Stimulated activated CD8-positive, alpha-beta memory T cell treated with anti-CD3 and anti-CD28 coated beads, Interleukin-4, amount 100 ng/mL, for 24 hours (primary cell): Measurements from ENCODE around the gene ANKRD35.
"Not testable (repeated sequence)": the region's sequence is repeated elsewhere in the genome, so short reads cannot be mapped to it uniquely, and the experiment has no call there.

Source experiments
- DNase-seq: peaks from one replicate; pipeline ENCODE4 v3.0.0-alpha.2; 2020; ENCODE audit warnings: low read depth

The ANKRD35 gene, protein sequence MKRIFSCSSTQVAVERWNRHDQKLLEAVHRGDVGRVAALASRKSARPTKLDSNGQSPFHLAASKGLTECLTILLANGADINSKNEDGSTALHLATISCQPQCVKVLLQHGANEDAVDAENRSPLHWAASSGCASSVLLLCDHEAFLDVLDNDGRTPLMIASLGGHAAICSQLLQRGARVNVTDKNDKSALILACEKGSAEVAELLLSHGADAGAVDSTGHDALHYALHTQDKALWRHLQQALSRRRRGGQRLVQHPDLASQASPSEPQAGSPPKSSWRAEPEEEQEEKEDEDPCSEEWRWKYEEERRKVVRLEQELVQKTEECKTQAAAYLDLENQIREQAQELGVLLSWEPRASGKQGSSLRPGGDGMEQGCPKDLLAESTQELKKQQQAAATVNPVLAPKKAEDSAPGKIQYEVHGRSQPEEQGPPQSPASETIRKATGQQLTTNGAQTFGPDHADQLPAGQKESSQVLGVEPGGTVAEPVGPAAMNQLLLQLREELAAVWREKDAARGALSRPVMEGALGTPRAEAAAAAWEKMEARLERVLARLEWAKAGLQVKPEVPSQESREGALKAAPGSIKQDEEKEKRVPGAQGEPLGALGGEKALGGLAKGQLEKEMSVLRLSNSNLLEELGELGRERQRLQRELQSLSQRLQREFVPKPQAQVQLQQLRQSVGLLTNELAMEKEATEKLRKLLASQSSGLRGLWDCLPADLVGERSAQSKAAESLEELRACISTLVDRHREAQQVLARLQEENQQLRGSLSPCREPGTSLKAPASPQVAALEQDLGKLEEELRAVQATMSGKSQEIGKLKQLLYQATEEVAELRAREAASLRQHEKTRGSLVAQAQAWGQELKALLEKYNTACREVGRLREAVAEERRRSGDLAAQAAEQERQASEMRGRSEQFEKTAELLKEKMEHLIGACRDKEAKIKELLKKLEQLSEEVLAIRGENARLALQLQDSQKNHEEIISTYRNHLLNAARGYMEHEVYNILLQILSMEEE

DNA sequence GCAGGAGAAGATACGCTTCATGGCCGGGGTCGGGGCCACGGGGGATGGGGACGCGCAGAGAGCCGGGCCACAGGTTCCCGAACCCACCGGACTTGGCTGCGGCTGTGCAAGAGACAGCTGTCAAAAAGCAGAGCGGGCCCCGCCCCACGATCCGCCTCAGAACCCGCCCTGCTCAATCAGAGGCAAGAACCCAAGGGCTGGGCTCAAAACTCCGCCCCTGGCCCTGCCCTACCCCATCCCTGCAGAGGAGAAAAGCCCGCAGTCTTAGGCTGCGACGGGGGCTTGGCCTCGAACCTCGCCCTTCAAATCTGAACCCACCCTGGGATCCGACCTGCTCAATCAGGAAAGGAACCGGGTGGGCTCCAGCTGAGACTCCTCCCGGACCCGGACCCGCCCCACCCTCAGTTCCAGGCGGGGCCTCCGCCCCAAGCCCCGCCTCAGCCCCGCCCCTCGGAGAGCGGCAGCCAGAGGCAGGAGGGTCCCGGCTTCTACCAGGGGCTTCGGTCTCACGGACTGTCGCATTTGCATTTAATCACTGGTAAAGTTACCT is at the start of gene ANKRD35:
Gene ANKRD35 (minus strand): TSS at position 129 of the 550 bp plus-strand sequence. CDS start 108 bp downstream, at position 21.
- DNase-seq: peak; percentile 85

DNA sequence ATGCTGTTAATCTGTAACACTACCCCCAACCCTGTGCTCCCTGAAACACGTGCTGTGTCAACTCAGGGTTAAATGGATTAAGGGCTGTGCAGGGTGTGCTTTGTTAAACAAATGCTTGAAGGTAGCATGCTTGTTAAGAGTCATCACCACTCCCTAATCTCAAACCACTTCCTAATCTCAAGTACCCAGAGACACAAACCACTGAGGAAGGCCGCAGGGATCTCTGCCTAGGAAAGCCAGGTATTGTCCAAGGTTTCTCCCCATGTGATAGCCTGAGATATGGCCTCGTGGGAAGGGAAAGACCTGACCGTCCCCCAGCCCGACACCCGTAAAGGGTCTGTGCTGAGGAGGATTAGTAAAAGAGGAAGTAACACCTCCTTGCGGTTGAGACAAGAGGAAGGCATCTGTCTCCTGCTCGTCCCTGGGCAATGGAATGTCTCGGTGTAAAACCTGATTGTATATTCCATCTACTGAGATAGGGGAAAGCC is 46.9 kb upstream of the ANKRD35 start:
- DNase-seq: not testable (repeated sequence)

DNA sequence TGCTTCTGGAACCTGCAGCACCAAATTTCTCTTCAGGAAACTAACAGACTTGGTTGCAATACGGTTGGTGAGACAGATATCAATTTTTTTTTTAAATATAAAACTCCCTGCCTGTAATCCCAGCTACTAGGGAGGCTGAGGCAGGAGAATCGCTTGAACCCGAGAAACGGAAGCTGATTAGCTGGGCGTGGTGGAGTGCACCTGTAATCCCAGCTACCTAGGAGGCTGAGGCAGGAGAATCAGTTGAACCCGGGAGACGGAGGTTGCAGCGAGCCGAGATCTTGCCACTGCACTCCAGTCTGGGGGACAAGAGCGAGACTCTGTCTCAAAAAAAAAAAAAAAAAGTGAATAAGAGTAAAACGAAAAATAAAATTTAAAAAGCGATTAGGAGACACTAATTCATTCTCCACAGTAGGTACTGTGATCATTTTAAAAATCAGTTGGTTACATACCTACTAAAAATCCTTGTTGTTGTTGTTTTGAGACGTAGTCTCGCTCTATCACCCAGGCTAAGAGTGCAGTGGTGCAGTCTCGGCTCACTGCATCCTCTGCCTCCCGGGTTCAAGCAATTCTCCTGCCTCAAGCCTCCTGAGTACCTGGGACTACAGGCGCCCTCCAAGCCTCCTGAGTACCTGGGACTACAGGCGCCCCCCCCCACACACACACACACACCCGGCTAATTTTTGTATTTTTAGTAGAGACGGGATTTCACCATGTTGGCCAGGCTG is 42.4 kb upstream of the ANKRD35 start:
- DNase-seq: no peak

DNA sequence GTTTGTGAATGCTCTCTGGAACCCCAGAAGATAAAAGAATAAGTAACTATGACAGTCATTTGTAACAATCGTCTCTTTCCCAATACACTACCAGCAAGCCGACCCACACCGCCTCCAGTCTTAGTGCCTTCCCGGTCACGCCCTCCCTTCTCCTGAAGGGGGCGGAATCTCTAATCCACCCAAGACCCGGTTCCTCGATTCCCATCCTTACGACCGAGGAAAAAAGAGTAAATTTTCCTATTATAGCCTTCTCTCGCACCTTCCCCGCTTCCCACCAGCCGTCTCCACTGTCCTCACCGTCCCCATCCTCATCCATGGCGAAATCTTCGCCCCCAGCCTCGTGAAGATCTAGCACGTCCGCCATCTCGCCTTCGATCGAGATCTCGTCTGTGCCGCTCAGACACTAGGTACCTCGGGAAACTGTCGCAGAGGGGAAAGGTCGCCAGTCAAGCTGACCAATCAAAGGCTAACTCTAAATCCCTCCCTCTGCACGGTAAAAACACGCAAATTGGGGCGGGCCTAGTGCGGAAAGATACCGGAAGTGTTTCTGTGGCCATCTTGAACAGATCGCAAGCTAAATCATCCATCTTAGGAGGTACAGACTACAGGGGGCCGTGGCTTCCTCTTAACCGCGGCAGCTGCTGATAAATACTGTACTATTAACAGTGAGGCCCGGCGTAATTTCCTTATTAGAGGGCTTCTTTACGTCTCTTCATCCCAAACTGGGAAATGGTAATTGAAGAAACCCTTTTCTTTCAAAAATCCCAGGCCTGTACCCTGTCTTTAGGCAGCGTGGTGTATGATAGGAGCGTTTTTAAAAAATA is 41.6 kb upstream of the ANKRD35 start, which contains the start of gene RBM8A:
Gene RBM8A (minus strand): TSS at position 422 of the 824 bp plus-strand sequence. CDS start 58 bp downstream, at position 364.
- DNase-seq: peak; percentile 84

DNA sequence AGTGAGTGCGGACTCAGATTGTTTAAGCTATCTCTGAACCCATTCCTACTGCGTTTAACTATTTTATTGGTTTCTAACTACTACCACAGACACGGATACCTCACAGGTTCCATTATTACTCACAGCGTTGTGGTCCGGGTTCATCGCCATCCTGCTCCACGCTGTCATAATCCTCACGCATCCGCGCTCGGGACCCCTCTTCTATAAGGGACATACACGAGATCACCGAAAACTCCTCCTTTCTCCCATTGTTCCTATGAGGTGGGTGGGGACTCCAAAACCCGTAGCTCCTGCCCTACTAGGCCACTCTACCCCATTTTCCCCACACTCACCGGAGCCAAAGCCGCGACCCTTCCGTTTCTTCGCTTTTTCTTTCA is 41.0 kb upstream of the ANKRD35 start:
- peak; percentile 25 for DNase-seq

DNA sequence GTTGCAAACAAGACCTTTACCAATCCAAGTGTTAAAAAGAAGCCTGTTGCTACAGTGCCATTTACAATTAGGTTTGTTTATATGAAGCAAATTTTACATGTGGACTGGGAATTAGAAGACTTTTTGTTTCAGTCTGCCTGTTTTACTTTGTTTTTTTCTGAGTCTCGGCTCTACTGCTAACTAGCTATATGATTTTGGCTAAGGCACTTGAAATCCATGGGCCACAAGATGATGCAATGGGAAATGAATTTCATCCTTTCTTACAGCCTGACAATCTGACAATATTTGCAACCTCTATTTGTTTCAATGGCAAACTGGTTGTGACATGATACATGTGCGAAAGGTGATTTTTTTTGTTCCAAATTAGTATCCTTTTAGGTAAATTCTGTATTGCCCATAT is 36.6 kb upstream of the ANKRD35 start:
- DNase-seq: no peak

DNA sequence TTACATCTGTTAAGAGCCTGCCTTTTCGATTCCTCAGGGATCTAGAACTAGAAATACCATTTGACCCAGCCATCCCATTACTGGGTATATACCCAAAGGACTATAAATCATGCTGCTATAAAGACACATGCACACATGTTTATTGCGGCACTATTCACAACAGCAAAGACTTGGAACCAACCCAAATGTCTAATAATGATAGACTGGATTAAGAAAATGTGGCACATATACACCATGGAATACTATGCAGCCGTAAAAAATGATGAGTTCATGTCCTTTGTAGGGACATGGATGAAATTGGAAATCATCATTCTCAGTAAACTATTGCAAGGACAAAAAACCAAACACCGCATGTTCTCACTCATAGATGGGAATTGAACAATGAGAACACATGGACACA is 34.6 kb upstream of the ANKRD35 start:
- DNase-seq: not testable (repeated sequence)

DNA sequence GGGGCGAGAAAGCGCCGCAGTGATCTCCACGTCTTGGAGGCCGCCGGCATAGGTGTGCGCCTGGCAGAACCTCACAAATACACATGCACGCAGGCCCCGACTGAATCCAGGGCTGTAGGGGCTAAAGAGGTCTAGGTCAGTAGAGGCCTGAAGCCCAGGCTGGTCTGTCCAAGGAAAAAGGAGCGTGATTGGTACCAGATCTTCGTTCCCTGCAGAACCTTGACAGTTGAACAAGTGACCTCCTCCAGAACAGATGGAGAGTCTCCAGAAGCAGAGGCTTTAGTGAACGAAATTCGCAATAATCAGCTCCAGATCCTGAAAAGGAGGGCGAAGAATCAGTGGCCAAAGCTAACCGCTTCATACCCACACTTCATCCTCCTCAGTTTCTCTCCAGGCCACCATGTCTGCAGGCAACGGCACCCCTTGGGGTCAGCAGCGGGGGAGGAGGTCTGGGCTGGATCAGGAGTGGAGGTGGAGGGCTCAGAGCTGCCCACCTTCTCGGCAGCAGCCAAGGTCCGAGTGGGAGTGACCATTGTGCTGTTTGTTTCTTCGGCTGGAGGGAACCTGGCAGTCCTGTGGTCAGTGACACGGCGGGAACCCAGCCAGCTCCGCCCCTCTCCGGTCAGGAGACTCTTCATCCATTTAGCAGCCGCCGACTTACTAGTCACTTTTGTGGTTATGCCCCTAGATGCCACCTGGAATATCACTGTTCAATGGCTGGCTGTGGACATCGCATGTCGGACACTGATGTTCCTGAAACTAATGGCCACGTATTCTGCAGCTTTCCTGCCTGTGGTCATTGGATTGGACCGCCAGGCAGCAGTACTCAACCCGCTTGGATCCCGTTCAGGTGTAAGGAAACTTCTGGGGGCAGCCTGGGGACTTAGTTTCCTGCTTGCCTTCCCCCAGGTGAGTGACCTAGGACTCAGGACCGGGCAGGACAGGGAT is 33.6 kb upstream of the ANKRD35 start:
- no peak for DNase-seq

DNA sequence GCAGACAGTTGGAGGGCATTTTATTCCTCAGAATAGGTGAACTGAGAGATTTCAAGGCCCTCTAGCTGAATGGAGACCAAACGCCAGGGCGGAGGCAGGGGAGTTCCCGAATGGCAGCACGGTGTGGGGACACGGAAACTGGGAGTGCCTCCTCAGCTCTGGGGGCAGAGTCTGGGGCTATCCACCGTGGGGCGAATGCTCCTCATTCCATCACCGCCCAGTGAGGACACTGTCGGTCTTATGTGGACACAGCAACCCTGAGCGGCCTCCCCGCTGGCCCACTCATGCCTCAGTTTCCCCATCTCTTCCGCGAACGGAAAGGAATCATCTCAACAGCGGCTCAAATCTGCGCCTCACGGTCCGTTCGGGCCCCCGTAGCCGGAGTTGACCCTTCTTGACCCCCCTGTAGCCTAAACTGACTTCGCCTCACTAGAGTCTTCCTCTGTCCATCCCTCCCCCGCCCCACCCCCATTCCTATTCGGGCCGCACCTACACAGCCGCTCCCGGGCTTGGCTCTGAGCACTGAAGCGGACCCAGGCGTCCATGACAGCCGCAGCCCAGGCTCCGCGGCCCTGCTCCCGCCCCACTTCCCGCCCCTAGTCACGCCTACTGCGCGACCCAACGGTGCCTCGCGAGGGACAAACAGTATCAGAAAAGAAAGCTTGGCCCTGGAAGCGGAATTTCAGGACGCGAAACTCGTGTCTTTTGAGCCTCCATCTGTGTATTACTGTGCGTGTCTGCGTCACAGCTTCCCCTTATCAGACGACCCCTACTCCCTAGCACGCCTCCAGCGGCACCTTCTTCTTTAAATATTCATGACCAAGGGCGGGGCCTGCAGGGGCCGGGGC is 32.7 kb upstream of the ANKRD35 start, which contains the start of gene PEX11B:
Gene PEX11B (minus strand): TSS at position 574 of the 848 bp plus-strand sequence. CDS start 29 bp downstream, at position 545.
- peak; percentile 89 for DNase-seq

DNA sequence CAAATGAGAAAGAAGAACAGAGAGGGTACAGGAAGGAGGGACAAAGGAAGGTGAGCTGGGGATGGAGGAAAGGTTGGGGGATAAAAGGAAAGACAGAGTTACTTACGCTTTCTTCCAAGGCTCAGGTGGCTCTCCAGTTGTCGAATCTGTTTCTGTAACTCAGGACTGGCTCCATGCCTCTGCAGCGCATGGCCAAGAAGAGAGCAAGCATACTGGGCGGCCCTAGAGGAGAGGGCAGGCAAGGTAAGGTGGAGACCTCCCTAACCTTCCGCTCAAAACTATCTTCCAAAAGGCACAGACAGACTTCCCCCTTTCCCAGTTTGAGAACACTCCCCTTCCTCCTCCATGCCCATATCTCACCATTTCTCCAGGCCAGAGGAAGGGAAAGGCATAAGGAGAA is 31.9 kb upstream of the ANKRD35 start:
- DNase-seq: no peak

DNA sequence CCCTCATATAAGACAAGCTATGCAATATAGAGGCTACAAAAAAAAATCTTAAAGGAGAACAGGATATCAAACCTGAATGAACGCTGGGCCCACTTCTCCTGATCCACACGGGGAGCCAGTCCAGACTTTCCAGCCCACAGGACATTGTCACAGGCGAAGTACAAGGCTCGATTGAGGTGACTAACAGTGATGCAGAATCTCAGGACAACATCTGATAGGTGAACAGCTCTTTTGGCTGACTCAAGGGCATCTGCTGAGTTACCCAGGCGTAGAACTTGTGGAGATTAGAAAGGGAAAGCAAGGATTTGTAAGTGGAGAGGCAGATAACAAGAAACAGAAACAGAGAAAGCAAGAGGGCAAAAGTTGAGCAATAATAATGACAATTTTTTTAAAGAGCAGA is 31.1 kb upstream of the ANKRD35 start:
- DNase-seq: no peak

DNA sequence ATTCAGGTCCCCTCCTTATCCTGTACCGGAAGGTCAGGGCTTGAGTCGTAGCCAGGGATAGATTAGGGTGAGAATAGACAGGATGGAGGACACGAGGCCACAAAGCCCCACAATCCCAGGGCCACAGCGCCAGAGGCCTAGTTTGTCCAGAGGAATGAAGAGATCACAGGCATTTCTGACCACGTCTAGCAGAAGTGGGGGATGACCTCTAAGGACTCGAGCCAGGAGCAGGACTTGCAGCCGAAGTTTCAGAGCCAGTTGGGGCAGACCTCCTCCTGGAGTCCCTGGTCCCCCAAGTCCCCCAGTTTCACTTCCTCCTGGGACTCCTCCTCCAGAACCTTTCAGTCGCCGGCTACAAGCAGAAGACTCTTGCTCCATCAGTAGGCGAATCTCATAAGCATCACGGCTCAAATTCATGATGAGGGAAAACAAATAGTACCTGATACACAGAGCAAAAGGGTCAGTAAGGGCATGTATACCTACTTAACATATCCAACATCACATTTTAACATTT is 26.5 kb upstream of the ANKRD35 start:
- no peak for DNase-seq

DNA sequence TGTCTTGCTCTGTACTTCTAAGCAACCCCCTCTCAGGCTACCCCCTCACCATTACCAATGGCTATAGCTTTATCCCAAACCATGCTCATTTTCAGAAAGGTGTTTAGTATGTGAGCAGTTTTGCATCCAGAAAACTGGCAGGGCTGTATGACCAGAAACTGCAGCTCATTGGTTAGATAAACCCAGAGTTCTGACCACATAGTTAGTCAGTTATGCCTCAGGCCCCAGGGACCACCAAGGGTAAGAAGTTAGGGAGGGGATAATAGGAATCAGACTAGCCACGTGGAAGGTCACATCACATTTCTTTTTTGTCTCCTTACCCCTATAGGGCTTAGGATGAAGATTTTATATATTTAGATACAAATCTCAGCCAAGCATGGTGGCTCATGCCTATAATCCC is 23.0 kb upstream of the ANKRD35 start:
- no peak for DNase-seq

DNA sequence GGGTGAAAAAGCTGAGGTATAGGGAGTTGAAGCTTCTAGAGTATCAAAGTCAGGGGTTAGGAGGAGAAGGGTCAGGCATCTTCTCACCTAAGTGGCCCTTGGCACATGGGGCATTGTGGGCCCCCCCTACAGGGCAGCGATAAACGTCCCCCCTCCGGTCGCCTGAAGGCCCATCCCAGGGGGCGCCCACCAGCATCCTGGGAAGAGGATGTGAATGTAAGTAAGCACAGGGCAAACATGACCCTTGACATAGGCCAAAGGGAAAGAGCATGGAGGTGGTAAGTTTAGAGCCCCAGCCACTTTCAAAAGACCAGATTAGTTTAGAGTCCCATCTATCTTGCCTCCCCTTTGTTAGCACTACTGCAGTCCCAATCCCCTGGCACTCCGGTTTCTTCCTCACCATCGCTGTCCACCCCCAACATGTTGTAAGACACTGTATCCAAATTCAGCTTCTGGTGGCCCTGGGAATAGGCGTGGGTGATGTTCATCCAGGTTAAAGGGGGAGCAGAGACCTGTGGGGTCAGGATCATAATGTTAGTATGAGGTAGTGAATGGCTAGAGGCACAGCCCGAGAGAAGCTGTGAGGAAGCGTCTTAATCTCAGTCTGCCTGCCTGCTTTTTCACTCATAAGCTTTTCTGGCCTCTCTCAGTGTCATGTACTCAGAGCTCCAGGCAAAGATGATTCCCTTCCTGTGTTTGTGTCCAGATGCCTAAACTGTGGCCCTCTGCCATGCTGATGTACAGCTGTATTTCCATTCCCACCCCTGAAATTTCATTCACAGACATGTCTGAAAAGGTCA is 21.5 kb upstream of the ANKRD35 start:
- no peak for DNase-seq

DNA sequence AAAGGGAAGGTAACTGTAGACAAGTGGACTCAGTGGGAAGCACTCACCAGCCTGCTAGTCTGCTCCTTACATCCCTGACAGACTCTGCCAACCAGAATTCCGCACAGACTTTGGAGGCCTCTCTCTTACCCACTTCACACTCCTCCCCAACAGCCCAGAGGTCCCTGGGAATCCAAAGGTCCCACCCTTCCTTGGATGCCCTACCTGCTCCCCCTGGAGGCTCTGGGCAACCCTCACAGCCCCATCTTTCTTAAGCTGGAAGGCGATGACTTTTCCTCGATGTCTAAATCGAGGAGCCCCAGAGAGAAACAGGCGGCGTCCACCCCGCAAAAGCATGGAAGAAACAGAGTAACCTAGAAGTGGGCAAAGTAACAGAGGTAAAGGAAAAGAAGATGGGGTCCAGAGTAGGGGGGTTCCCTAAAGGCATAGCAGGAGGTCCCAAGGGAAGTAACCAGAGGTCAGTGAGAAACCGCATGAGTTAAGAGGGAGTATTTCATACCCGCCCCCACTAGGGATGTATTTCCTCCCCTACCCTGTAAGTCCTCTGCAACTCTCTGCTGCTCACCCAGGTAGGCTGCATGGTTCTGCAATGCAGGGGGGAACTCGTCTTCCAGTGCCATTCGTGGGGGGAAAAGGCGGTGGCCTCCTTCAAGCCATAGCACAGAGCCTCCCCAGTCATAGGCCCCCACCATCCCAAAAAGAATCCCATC is 15.8 kb upstream of the ANKRD35 start:
- no peak for DNase-seq

DNA sequence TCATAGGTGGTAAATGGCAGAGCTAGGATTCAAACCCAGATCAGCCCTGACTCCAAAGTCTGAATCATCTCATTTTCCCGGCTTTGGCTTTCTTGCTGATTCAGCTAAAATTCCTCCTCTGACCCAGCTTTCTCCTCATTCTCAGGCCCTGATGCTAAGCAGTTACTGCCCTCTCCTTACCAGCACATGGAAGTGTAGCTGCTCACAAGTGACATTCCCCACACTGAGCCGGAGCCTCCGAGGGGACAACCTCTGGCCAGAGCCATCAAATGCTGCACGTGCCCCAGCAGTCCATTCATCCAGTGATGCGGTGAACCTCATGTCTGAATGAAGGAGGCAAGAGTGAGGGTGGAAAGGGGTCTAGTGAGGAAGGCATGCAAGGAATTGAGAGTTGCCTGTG is 13.1 kb upstream of the ANKRD35 start:
- DNase-seq: no peak

DNA sequence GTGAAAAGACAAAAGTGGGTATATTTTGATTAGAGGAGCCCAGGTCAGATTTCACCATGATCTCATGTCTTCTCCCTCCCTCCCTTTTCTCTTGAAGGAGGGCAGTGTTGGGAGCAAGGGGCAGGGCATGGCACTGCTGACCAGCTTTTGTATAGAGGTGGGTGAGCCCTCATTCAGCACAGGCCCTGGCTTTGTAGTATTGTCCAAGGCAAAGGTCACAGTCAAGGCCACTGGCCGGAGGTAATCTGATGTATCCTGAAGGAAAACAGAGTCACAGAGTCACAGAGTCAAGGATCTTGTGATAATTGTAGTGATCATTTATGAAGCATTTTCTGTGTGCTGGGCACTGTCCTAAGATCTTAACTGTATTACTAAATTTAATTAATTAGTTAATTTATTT is 12.3 kb upstream of the ANKRD35 start:
- DNase-seq: no peak
